Measurements from ENCODE around the gene CMSS1.

The CMSS1 gene

DNA sequence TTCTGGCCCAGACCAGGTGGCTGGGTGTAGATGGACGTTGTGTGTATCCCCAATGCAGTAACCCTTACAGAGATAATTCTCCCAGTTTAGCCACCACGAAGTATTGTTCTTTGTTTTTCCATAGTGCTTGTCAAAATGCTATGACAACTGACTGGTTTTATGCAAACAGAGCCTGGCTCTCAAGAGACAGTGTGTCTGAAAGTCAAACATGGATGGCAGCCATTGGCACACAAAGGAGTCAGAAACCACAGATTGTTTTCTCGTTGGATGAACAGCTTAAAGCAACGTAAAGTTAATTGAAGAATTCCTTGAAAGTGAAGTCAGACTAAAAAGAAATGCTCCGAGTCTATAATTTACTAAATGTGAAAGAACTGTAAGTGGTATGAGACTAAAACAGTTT is 205.5 kb downstream of the CMSS1 start:
- no peak for DNase-seq (ENCODE audit: low read depth, low spot score)

DNA sequence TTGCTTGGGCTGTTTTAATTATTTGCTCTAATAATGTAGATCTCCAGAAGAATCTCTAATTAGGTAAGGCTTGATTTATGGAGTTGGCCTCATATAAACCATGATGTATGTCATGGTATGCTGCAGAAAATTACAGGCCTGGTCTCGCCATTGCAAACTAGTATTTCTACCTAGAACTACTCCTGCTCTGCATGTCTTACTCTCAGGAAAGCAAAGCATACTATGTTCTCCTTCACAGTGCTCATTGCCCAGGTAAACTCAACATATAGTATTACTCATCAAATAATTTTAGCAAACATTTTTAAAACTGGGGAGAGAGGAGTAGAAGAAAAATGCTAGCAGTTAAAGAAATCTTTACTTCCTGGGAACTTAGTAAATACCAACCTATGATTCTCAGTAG is 205.9 kb downstream of the CMSS1 start:
- DNase-seq (ENCODE audit: low read depth, low spot score), result no peak

GRCh38 chr3:100024520-100025303 is 207.1 kb downstream of the CMSS1 start:
- DNase-seq (ENCODE audit: low read depth, low spot score), result no peak

GRCh38 chr3:100027321-100027720 is 209.7 kb downstream of the CMSS1 start:
- DNase-seq (ENCODE audit: low read depth, low spot score), result no peak

DNA sequence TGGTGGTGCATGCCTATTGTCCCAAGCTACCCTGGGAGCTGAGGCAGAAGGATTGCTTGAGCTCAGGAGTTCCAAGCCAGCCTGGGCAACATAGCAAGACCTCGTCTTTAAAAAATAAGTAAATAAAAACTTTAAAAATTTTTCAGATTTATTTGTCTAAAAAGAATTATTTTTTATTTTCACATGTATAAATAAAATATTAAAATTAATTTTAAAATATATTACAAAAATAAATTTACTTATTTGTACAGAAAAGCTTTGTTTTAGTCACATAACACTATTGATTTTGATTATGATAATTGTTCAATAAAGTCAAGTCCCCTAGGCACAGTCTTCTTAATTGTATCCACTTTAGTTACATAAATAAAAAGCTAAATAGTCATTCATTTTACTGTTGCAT is 211.4 kb downstream of the CMSS1 start:
- no peak for DNase-seq (ENCODE audit: low read depth, low spot score)

DNA sequence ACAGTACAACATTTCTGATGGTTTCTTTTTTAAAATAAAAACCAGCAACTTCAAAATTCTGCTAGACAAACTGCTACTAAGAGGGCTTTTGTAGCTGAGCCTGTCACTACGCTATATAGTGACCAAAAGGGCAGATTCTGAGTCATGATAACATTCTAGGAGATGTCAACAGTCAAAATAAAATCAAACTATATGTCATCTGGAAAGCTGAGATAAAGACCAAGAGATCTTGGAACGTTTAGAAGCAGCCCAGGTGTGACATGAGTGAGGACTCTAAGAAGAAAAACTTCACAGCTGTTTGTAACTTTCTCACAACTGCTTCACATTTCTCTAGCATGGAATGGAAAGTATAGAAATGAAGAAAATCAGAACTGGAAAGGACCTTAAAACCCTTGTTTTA is 212.0 kb downstream of the CMSS1 start:
- DNase-seq (ENCODE audit: low read depth, low spot score), result no peak

GRCh38 chr3:100030346-100030745 is 212.7 kb downstream of the CMSS1 start:
- no peak for DNase-seq (ENCODE audit: low read depth, low spot score)

- DNase-seq (ENCODE audit: low read depth, low spot score), result no peak
Observed at GRCh38 chr3:100030914-100031425, 213.3 kb downstream of the CMSS1 start.

- DNase-seq (ENCODE audit: low read depth, low spot score), result no peak
Observed at GRCh38 chr3:100032243-100032642, 214.6 kb downstream of the CMSS1 start.

DNA sequence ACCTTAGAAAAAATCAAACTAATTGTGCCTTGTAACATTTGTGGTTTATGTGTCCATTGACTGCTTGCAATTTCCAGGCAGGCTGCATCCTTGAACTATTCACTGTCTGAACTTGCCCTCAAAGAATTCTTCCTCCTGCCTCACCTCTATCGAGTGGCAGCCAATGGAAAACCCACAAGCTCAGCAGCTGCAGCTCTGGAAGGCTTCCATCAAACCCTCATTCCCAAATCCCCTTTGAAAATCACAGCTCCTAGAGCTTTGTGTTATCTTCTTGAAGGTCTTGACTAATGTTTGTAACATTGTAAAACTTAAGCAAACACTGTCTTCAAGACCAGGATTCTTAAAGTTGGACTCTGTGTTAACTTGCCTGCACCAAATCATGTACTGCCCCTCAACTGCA is 215.5 kb downstream of the CMSS1 start:
- DNase-seq (ENCODE audit: low read depth, low spot score), result no peak

DNA sequence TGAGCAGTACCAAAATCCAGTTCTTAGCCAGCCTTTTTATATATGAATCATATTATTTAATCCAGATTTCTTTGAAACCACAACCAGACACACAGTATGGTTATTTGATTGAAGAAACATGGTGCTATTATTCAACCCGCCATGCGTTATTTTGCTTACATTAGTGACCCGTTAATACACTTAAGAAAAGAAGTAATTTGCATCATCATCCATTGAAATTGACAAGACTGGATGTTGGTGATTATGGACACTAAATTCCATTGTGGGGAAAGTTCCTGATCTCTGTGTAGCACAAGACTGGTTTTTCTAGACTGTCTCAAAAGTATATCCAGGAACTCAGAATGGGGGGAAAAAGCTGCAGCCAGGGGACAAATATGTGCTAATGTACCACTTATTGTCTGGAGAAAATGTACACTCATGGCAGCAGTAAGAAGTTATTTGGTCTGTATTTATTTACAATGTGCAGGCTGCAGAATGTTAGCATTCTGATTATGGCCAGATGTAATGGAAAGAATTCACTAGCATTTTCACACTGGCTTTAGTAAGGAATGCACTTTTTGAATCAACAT is 216.3 kb downstream of the CMSS1 start:
- DNase-seq (ENCODE audit: low read depth, low spot score), result no peak

DNA sequence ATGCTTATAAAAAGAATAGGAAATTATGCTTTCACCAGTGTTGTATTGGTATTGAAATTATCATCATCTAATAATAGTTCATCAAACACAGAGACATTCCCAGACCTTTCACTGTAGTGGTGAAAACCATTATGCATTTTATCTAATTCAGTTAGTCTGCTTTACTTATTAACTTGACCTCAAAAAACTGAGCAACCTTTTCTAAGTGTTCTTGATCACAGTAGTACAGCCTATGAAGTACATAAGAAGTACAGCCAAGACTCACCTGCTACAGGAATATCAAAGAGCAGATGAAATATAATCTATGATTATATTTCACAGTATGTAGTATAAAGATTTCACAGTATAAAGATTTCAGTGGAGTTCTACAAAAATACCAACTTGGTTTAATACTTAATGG is 221.4 kb downstream of the CMSS1 start:
- no peak for DNase-seq (ENCODE audit: low read depth, low spot score)

GRCh38 chr3:100040451-100041225 is 223.0 kb downstream of the CMSS1 start:
- no peak for DNase-seq (ENCODE audit: low read depth, low spot score)

DNA sequence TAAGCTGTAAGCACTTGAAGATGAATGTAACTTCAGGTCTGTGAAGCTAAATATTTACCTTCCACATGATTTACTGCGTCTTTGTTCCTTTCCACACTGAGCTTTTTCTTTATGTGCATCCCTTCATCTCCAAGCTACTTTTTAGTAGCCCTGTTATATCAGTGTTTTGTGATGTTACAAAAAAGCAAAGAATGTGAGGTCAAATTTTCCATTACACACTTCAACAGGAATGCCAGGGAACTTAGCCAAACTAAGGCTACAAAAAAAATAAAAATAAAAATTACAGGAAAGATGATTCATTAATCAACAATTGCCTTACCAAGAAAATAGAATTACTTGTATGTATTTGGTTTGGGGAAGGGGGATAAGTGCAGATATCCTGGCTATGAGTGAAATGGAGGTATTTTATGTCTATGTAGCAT is 223.7 kb downstream of the CMSS1 start:
- no peak for DNase-seq (ENCODE audit: low read depth, low spot score)

- no peak for DNase-seq (ENCODE audit: low read depth, low spot score)
Observed at GRCh38 chr3:100042166-100042981, 224.7 kb downstream of the CMSS1 start.

GRCh38 chr3:100043271-100043670 is 225.6 kb downstream of the CMSS1 start:
- no peak for DNase-seq (ENCODE audit: low read depth, low spot score)

- DNase-seq (ENCODE audit: low read depth, low spot score), result no peak
Observed at GRCh38 chr3:100044369-100044768, 226.7 kb downstream of the CMSS1 start.

DNA sequence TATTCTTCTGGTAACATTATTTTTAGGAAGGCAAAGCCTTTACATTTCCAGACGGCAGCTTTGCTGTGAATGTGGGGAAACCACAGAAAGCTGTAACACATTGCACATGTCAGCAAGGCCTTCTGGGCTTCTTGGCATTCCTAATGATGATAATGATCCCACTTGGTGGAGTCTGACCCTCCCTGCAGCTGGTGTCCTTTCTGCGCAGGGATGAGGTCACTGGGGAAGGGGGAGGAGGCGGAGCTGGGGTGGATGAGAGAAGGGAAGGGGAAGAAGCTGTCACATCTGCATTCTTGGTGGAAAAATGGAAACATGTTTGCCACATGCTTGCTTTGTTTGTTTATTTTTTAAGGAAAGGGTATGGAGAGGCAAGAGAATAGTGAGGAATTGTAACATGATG is 228.0 kb downstream of the CMSS1 start:
- DNase-seq (ENCODE audit: low read depth, low spot score), result no peak

DNA sequence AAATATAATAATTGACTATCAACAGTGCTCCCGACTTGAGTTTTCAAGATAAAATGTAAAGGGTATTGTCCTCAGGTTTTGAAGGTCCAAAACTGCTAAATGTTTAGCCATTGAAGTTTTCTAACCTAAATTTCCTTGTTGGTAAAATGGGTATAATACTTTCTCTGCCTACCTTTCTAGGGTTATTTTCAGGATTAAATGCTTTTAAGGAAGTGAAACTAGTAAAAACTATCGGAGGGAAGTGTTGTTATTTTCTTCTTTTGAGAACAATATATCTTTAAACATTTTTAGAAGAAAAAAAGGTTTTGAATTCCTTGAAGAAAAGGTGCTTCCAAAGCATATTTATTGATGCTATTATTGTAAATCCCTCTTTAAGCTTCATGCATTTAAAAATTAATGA is 229.3 kb downstream of the CMSS1 start:
- DNase-seq (ENCODE audit: low read depth, low spot score), result no peak

GRCh38 chr3:100047455-100048141 is 229.9 kb downstream of the CMSS1 start:
- no peak for DNase-seq (ENCODE audit: low read depth, low spot score)

DNA sequence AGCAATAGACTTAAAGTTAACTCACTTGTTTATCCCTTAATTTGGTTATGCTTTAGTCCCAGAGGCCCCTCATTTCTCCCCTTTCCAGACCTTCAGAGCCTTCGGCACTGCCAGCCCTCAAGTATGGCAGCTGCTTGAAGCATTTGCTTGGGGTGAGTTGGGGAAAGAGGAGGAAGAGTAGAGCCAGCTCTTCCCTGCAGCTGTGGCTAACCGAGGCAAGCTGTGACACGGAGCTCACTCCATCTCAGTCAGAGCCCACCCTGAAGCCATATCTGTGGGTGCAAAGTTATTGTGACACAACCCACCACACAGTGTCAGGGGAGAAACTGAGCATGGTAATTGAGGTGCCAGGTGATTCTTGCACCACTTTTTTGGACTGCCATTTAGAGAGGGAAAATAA is 230.6 kb downstream of the CMSS1 start:
- no peak for DNase-seq (ENCODE audit: low read depth, low spot score)

All from iPS DF 19.7 (cell line).